ENCODE results near the gene CFAP45.

Gene CFAP45

DNA sequence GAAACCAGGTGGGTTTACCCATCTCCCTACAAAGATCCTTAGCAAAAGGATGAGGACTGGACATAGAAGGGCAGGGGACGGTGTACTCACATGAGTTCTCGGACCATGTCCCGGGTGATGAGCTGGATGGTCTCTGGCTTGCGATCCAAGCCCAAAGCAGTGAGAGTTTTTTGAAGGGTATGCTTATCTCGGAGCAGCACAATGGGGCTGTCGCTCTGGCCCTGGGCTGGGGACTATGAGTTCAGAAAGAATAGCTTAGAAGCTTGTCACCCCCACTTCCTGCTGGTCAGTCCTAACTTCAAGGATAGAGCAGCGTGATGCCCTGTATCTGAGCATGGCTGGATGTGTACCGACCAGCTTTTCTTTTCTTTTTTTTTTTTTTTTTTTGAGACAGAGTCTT lies 9.6 kb downstream of the CFAP45 start:
- Histone ChIP-seq H4K91ac (ENCODE audit: low read length) (peak overlapping the region; percentile 76), H2AFZ (ENCODE audit: low read depth, low read length) (no peak overlapping the region), H3K27me3 (ENCODE audit: control insufficient read depth in 1 of 2, insufficient read depth in 1 of 2, low read length in 2 of 2) (no peaks in the 10 kb centered on the region), H3K14ac (ENCODE audit: low read length in 2 of 2) (no peak overlapping the region), H3K4me2 (ENCODE audit: low read length, poor library complexity, severe bottlenecking) (no peak overlapping the region), H2BK15ac (ENCODE audit: low read depth, poor library complexity, severe bottlenecking) (peak overlapping the region; percentile 33), H2BK12ac (ENCODE audit: low read length in 2 of 2) (peak overlapping the region; percentile 54 to 87), H3K4ac (ENCODE audit: low read depth in 1 of 2, low read length in 2 of 2) (peak overlapping the region in 1 of 2 experiments; percentile 92), H3K4me1 (ENCODE audit: control insufficient read depth, insufficient read depth, low read depth, low read length) (peaks cover 4% of the 10 kb centered on the region), H3K18ac (ENCODE audit: low read depth in 1 of 2, low read length in 2 of 2) (peak overlapping the region; percentile 68 to 89), H3K4me3 (ENCODE audit: insufficient read depth in 1 of 2, low read depth in 1 of 2, low read length in 2 of 2) (peak overlapping the region in 1 of 2 experiments; percentile 44), H2BK120ac (ENCODE audit: low read depth, low read length) (peak overlapping the region; percentile 77), H4K8ac (ENCODE audit: low read length) (no peak overlapping the region), H3K9ac (ENCODE audit: low read length) (peak overlapping the region; percentile 64), H3K36me3 (ENCODE audit: control insufficient read depth in 1 of 2, insufficient read depth in 2 of 2, low read depth in 1 of 2, low read length in 2 of 2) (no peaks in the 10 kb centered on the region), H2AK5ac (ENCODE audit: low read length, severe bottlenecking) (peak overlapping the region; percentile 72), H2BK5ac (ENCODE audit: low read depth, low read length, poor library complexity, severe bottlenecking) (no peak overlapping the region), H3K27ac (ENCODE audit: low read length, poor library complexity, severe bottlenecking) (peak overlapping the region; percentile 43), H3K23ac (ENCODE audit: low read length in 2 of 2) (no peak overlapping the region), H3K9me3 (ENCODE audit: control insufficient read depth, low read length) (no peaks in the 10 kb centered on the region), H3K79me1 (replicated peaks; ENCODE audit: low read length, poor library complexity, severe bottlenecking) (no peaks in the 10 kb centered on the region)
- no peak for DNase-seq
- WGBS: 82% methylated on average over 8 of the region's 8 CpGs

DNA sequence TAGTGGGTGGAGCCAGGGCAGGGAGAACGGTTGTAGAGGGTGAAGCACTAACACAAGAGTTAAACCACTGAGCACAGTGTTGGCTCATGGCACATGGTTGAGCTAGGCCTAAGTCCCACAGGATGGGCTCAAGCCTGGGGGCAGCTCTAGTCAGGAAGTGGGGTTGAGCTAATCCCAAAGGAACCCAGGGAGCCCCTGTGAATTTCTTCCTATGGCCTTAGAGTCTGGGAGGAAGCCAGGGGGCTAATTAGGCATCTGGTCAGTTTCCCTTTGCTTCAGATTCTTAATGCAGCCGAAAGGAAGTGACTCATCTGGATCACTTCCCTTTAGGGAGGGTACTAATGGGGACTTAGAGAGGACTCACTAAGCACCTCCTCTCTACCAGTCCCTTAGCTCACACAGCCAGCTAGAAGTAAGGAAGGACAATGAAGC lies 10.1 kb downstream of the CFAP45 start:
- Histone ChIP-seq H3K9me3 (ENCODE audit: control insufficient read depth, low read length) (no peaks in the 10 kb centered on the region), H2AK5ac (ENCODE audit: low read length, severe bottlenecking) (peak overlapping the region; percentile 92), H4K91ac (ENCODE audit: low read length) (peak overlapping the region; percentile 97), H4K8ac (ENCODE audit: low read length) (peak overlapping the region; percentile 93), H3K27ac (ENCODE audit: low read length, poor library complexity, severe bottlenecking) (peak overlapping the region; percentile 43), H3K79me1 (replicated peaks; ENCODE audit: low read length, poor library complexity, severe bottlenecking) (no peaks in the 10 kb centered on the region), H3K4me1 (ENCODE audit: control insufficient read depth, insufficient read depth, low read depth, low read length) (peaks cover 4% of the 10 kb centered on the region), H2BK15ac (ENCODE audit: low read depth, poor library complexity, severe bottlenecking) (peak overlapping the region; percentile 92), H3K9ac (ENCODE audit: low read length) (peak overlapping the region; percentile 64), H2AFZ (ENCODE audit: low read depth, low read length) (no peak overlapping the region), H3K4ac (ENCODE audit: low read depth in 1 of 2, low read length in 2 of 2) (peak overlapping the region; percentile 69 to 98), H3K23ac (ENCODE audit: low read length in 2 of 2) (no peak overlapping the region), H2BK5ac (ENCODE audit: low read depth, low read length, poor library complexity, severe bottlenecking) (no peak overlapping the region), H3K4me3 (ENCODE audit: insufficient read depth in 1 of 2, low read depth in 1 of 2, low read length in 2 of 2) (peak overlapping the region in 1 of 2 experiments; percentile 44), H3K18ac (ENCODE audit: low read depth in 1 of 2, low read length in 2 of 2) (peak overlapping the region; percentile 86 to 90), H3K4me2 (ENCODE audit: low read length, poor library complexity, severe bottlenecking) (no peak overlapping the region), H2BK120ac (ENCODE audit: low read depth, low read length) (peak overlapping the region; percentile 86), H3K36me3 (ENCODE audit: control insufficient read depth in 1 of 2, insufficient read depth in 2 of 2, low read depth in 1 of 2, low read length in 2 of 2) (no peaks in the 10 kb centered on the region), H2BK12ac (ENCODE audit: low read length in 2 of 2) (peak overlapping the region; percentile 55 to 96), H3K14ac (ENCODE audit: low read length in 2 of 2) (peak overlapping the region in 1 of 2 experiments; percentile 45), H3K27me3 (ENCODE audit: control insufficient read depth in 1 of 2, insufficient read depth in 1 of 2, low read length in 2 of 2) (no peaks in the 10 kb centered on the region)
- WGBS: 16% methylated on average over 1 of the region's 2 CpGs
- DNase-seq: peak; percentile 94

DNA sequence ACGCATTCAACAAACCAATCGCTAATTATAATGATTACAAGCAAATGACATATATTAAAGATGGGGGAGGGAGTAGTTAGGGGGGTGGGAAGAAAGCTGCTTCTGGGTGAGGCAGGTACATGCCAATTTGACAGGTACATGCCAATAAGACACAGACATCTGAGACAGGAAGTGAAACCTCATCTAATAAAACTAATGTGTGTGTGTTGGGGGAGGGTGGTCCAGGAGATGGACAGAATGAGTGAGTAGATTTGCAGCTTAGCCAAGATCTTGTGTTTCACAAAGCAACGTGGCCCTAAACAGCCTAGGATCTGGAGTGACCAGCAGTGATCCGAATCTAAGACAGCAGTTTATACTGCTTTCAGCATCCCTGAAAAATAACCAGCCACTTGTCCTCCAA lies 10.8 kb downstream of the CFAP45 start:
- Histone ChIP-seq H2BK5ac (ENCODE audit: low read depth, low read length, poor library complexity, severe bottlenecking) (no peak overlapping the region), H3K79me1 (replicated peaks; ENCODE audit: low read length, poor library complexity, severe bottlenecking) (no peaks in the 10 kb centered on the region), H3K14ac (ENCODE audit: low read length in 2 of 2) (peak overlapping the region in 1 of 2 experiments; percentile 45), H3K9ac (ENCODE audit: low read length) (no peak overlapping the region), H3K4ac (ENCODE audit: low read depth in 1 of 2, low read length in 2 of 2) (peak overlapping the region; percentile 69 to 98), H4K8ac (ENCODE audit: low read length) (peak overlapping the region; percentile 93), H3K18ac (ENCODE audit: low read depth in 1 of 2, low read length in 2 of 2) (peak overlapping the region; percentile 86 to 90), H2AK5ac (ENCODE audit: low read length, severe bottlenecking) (peak overlapping the region; percentile 92), H3K23ac (ENCODE audit: low read length in 2 of 2) (no peak overlapping the region), H2AFZ (ENCODE audit: low read depth, low read length) (no peak overlapping the region), H2BK120ac (ENCODE audit: low read depth, low read length) (peak overlapping the region; percentile 86), H3K9me3 (ENCODE audit: control insufficient read depth, low read length) (no peaks in the 10 kb centered on the region), H3K36me3 (ENCODE audit: control insufficient read depth in 1 of 2, insufficient read depth in 2 of 2, low read depth in 1 of 2, low read length in 2 of 2) (no peaks in the 10 kb centered on the region), H3K27ac (ENCODE audit: low read length, poor library complexity, severe bottlenecking) (peak overlapping the region; percentile 43), H2BK15ac (ENCODE audit: low read depth, poor library complexity, severe bottlenecking) (peak overlapping the region; percentile 92), H3K4me3 (ENCODE audit: insufficient read depth in 1 of 2, low read depth in 1 of 2, low read length in 2 of 2) (no peak overlapping the region), H3K27me3 (ENCODE audit: control insufficient read depth in 1 of 2, insufficient read depth in 1 of 2, low read length in 2 of 2) (no peaks in the 10 kb centered on the region), H3K4me2 (ENCODE audit: low read length, poor library complexity, severe bottlenecking) (no peak overlapping the region), H2BK12ac (ENCODE audit: low read length in 2 of 2) (peak overlapping the region; percentile 55 to 96), H4K91ac (ENCODE audit: low read length) (peak overlapping the region; percentile 97), H3K4me1 (ENCODE audit: control insufficient read depth, insufficient read depth, low read depth, low read length) (peaks cover 4% of the 10 kb centered on the region)
- WGBS: 92% methylated on average over 2 of the region's 4 CpGs
- DNase-seq: no peak

DNA sequence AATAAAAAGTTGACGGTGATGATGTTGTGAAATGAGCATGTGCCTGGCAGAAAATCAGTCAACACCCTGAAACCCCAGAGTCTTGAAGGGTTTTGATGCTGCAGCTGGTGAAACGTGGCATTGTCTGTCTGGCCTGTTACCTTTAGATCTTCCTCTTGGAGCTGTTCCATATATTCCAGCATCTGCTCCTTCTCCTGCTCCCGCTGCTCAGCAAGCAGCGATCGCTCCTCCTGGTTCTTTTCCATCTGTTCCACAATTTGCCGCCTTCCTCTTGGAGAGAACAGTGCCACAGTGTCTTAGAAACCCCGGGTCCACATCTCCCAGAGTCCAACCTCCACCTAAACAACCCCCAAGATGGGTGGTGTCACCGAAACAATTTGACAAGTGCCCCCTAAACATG lies 15.7 kb downstream of the CFAP45 start:
- Histone ChIP-seq H3K79me1 (replicated peaks; ENCODE audit: low read length, poor library complexity, severe bottlenecking) (no peaks in the 10 kb centered on the region), H3K9me3 (ENCODE audit: control insufficient read depth, low read length) (no peaks in the 10 kb centered on the region), H3K9ac (ENCODE audit: low read length) (no peak overlapping the region), H2AK5ac (ENCODE audit: low read length, severe bottlenecking) (no peak overlapping the region), H3K18ac (ENCODE audit: low read depth in 1 of 2, low read length in 2 of 2) (no peak overlapping the region), H3K27ac (ENCODE audit: low read length, poor library complexity, severe bottlenecking) (no peak overlapping the region), H2AFZ (ENCODE audit: low read depth, low read length) (no peak overlapping the region), H3K4me3 (ENCODE audit: insufficient read depth in 1 of 2, low read depth in 1 of 2, low read length in 2 of 2) (no peak overlapping the region), H4K8ac (ENCODE audit: low read length) (no peak overlapping the region), H2BK15ac (ENCODE audit: low read depth, poor library complexity, severe bottlenecking) (no peak overlapping the region), H3K23ac (ENCODE audit: low read length in 2 of 2) (no peak overlapping the region), H2BK12ac (ENCODE audit: low read length in 2 of 2) (no peak overlapping the region), H3K4ac (ENCODE audit: low read depth in 1 of 2, low read length in 2 of 2) (no peak overlapping the region), H2BK120ac (ENCODE audit: low read depth, low read length) (no peak overlapping the region), H3K36me3 (ENCODE audit: control insufficient read depth in 1 of 2, insufficient read depth in 2 of 2, low read depth in 1 of 2, low read length in 2 of 2) (no peaks in the 10 kb centered on the region), H2BK5ac (ENCODE audit: low read depth, low read length, poor library complexity, severe bottlenecking) (no peak overlapping the region), H4K91ac (ENCODE audit: low read length) (no peak overlapping the region), H3K27me3 (ENCODE audit: control insufficient read depth in 1 of 2, insufficient read depth in 1 of 2, low read length in 2 of 2) (no peaks in the 10 kb centered on the region), H3K4me1 (ENCODE audit: control insufficient read depth, insufficient read depth, low read depth, low read length) (peaks cover 10% of the 10 kb centered on the region), H3K14ac (ENCODE audit: low read length in 2 of 2) (no peak overlapping the region), H3K4me2 (ENCODE audit: low read length, poor library complexity, severe bottlenecking) (no peak overlapping the region)
- WGBS: 82% methylated on average over 8 of the region's 8 CpGs
- DNase-seq: no peak

Data from mesenchymal stem cell (in vitro differentiated cells and primary cell).